Calu3 (cell line): ENCODE measurements around the gene SSC4D. TPM values are rescaled to one million over a fixed set of nuclear protein-coding genes. Genes with fewer than 3 reads are reported as not detected.
"Not testable (repeated sequence)": the region's sequence is repeated elsewhere in the genome, so short reads cannot be mapped to it uniquely, and the experiment has no call there.

Experiments
- BruUV-seq: library from RNA; stranded (reverse); fragments of 400-500 nt; replicated peaks from 2 replicates; lab custom pipeline; 2021; lab: Mats Ljungman, UMichigan
- CTCF ChIA-PET: fragments of 300-600 bp; sonication (Branson Sonifier 250); formaldehyde crosslinking; loops from one replicate; lab custom pipeline; 2022; ENCODE audit warnings: antibody characterized with exemption; lab: Charles Lee
- DNase-seq: peaks from one replicate; pipeline ENCODE4 v3.0.0; 2022
- H3K27ac Mint-ChIP-seq: one replicate; pipeline ENCODE4 v1.8.0; 2022; ENCODE audit warnings: mixed read lengths; ENCODE audit not compliant: unreplicated experiment
- H3K27me3 Mint-ChIP-seq: one replicate; pipeline ENCODE4 v1.8.0; 2022; ENCODE audit warnings: mixed read lengths; ENCODE audit not compliant: unreplicated experiment
- H3K36me3 Mint-ChIP-seq: one replicate; pipeline ENCODE4 v1.8.0; 2022; ENCODE audit warnings: mild to moderate bottlenecking, moderate library complexity, mixed read lengths; ENCODE audit not compliant: insufficient read depth, unreplicated experiment
- H3K4me1 Mint-ChIP-seq: one replicate; pipeline ENCODE4 v1.8.0; 2022; ENCODE audit warnings: mild to moderate bottlenecking, low read depth, mixed read lengths; ENCODE audit not compliant: unreplicated experiment
- H3K4me3 Mint-ChIP-seq: one replicate; pipeline ENCODE4 v1.8.0; 2022; ENCODE audit warnings: mild to moderate bottlenecking, low read depth, moderate library complexity, mixed read lengths; ENCODE audit not compliant: unreplicated experiment
- H3K9me3 Mint-ChIP-seq: one replicate; pipeline ENCODE4 v1.8.0; 2022; ENCODE audit warnings: low read depth, mixed read lengths; ENCODE audit not compliant: unreplicated experiment
- intact Hi-C: fragments of 100-400 bp; cut with micrococcal nuclease; formaldehyde crosslinking; loops from one replicate; pipeline ENCODE4 v1.10.0; 2022; ENCODE audit not compliant: unreplicated experiment
- total RNA-seq: library from RNA; stranded (reverse); gene quantifications from 2 replicates; pipeline ENCODE4 v1.2.3, GENCODE V29; 2022
- TF ChIP-seq, protein P1 (sequence below): fragments of 200-600 bp; IDR thresholded peaks from one replicate; pipeline ENCODE4 v1.8.0; 2022; ENCODE audit warnings: antibody characterized with exemption; ENCODE audit not compliant: unreplicated experiment

SSC4D gene
- total RNA-seq, 1 experiment from 2014 or later = not detected

DNA sequence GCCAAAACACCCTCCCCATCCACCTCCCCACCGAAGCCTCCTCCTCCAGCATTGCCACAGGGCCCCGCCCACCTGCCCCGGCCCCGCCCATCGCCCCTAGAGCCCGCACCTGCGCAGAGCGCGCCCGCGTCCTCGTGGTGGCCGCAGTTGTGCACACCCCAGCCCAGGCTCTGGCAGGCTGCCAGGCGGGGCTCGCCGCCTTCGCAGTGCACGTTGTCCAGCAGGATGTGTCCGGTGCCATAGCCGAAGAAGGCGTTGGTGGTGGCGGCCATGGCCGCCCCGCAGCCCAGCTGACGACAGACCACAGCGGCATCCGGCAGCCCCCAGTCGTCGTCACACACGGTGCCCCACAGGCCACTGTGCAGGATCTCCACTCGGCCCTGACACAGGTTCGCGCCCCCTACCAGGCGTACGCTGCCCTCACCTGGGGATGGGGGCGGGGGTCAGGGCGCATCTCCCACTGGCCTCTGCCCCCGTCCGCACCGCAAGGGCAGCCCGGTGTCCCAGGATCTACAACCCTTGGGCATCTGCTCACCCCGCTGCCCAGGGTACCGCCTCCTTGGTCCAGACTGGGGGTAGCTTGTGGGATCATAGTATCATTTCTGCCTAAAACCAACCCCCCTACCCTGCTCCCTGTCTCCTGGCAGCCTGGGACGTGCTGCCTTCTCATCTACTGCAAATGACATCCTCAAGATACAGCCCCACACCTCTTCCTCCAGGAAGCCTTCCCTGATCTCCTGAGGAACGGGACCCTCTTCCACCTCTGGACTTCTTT is 11.9 kb downstream of the SSC4D start:
- H3K4me1 Mint-ChIP-seq = peaks cover 8% of the 10 kb centered on the region
- H3K27me3 Mint-ChIP-seq = no peaks in the 10 kb centered on the region
- no peaks in the 10 kb centered on the region for H3K9me3 Mint-ChIP-seq
- H3K27ac Mint-ChIP-seq = peak overlapping the region; percentile 87
- intact Hi-C loops = no loop called here
- peak overlapping the region; percentile 76 for H3K4me3 Mint-ChIP-seq
- peaks cover 32% of the 10 kb centered on the region for H3K36me3 Mint-ChIP-seq
- no TSS peak for BruUV-seq
- TF ChIP-seq, protein P1, sequence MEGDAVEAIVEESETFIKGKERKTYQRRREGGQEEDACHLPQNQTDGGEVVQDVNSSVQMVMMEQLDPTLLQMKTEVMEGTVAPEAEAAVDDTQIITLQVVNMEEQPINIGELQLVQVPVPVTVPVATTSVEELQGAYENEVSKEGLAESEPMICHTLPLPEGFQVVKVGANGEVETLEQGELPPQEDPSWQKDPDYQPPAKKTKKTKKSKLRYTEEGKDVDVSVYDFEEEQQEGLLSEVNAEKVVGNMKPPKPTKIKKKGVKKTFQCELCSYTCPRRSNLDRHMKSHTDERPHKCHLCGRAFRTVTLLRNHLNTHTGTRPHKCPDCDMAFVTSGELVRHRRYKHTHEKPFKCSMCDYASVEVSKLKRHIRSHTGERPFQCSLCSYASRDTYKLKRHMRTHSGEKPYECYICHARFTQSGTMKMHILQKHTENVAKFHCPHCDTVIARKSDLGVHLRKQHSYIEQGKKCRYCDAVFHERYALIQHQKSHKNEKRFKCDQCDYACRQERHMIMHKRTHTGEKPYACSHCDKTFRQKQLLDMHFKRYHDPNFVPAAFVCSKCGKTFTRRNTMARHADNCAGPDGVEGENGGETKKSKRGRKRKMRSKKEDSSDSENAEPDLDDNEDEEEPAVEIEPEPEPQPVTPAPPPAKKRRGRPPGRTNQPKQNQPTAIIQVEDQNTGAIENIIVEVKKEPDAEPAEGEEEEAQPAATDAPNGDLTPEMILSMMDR = no peak
- peak; percentile 88 for DNase-seq
- CTCF ChIA-PET = no interaction called here

DNA sequence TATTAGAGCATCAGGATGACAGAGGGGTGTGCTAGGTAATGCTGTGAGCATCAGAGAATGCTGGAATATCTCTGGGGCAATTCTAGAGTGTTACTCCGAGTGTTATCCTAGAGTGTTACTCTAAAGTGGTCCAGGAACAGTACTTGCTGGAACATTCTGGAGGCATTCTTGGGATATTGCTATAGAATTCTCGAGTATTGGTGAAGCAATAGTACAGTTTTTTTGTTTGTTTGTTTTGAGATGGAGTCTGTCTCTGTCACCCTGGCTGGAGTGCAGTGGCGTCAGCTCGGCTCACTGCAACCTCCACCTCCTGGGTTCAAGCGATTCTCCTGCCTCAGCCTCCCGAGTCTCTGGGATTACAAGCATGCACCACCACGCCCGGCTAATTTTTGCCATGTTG is 12.6 kb downstream of the SSC4D start:
- intact Hi-C loops = no loop called here
- BruUV-seq = no TSS peak
- peaks cover 8% of the 10 kb centered on the region for H3K4me1 Mint-ChIP-seq
- no peaks in the 10 kb centered on the region for H3K27me3 Mint-ChIP-seq
- H3K9me3 Mint-ChIP-seq = no peaks in the 10 kb centered on the region
- H3K4me3 Mint-ChIP-seq = peak overlapping the region; percentile 76
- TF ChIP-seq, protein P1 = no peak
- DNase-seq = no peak
- H3K36me3 Mint-ChIP-seq = peaks cover 32% of the 10 kb centered on the region
- H3K27ac Mint-ChIP-seq = no peak overlapping the region
- CTCF ChIA-PET = interaction anchor here (0.7 kb wide), 1 partner anchor 19 kb away, joined by 3 read pairs; no protein-coding TSS in a partner anchor

GRCh38 chr7:76395965-76396726 is 13.4 kb downstream of the SSC4D start:
- peaks cover 32% of the 10 kb centered on the region for H3K36me3 Mint-ChIP-seq
- TF ChIP-seq, protein P1 = no peak
- intact Hi-C loops = no loop called here
- H3K27ac Mint-ChIP-seq = no peak overlapping the region
- BruUV-seq = no TSS peak
- peaks cover 8% of the 10 kb centered on the region for H3K4me1 Mint-ChIP-seq
- no peaks in the 10 kb centered on the region for H3K27me3 Mint-ChIP-seq
- CTCF ChIA-PET = interaction anchor here (0.7 kb wide), 1 partner anchor 18 kb away, joined by 3 read pairs; no protein-coding TSS in a partner anchor
- no peaks in the 10 kb centered on the region for H3K9me3 Mint-ChIP-seq
- H3K4me3 Mint-ChIP-seq = no peak overlapping the region
- no peak for DNase-seq

- DNase-seq, H3K27ac Mint-ChIP-seq, H3K27me3 Mint-ChIP-seq, H3K9me3 Mint-ChIP-seq, H3K4me1 Mint-ChIP-seq, CTCF ChIA-PET, BruUV-seq, H3K4me3 Mint-ChIP-seq, intact Hi-C loops: not testable (repeated sequence)
- H3K36me3 Mint-ChIP-seq = peaks cover 32% of the 10 kb centered on the region
Observed at GRCh38 chr7:76395605-76395964, 13.9 kb downstream of the SSC4D start.
